GM23248 (cell line): ENCODE measurements around the gene NKIRAS1. TPM values are rescaled to one million over a fixed set of nuclear protein-coding genes. Genes with fewer than 3 reads are reported as not detected.

Experiments used
- DNase-seq: peaks from one replicate; pipeline ENCODE4 v3.0.0-alpha.2; 2015
- H2AFZ ChIP-seq: fragments of 200-600 bp; sonication (generic); 2 replicates; pipeline ENCODE4 v1.6.1; 2016; ENCODE audit warnings: antibody characterized with exemption
- H3F3A ChIP-seq: fragments of 200-600 bp; sonication (generic); 2 replicates; pipeline ENCODE4 v1.6.1; 2016; ENCODE audit warnings: mild to moderate bottlenecking, antibody characterized with exemption, mixed run types; ENCODE audit not compliant: insufficient read depth
- H3K27ac ChIP-seq: fragments of 200-600 bp; sonication (generic); 2 replicates; pipeline ENCODE4 v1.5.1; 2016; ENCODE audit warnings: mild to moderate bottlenecking
- H3K27me3 ChIP-seq: fragments of 200-600 bp; sonication (generic); replicated peaks from 2 replicates; pipeline ENCODE4 v1.6.1; 2016; ENCODE audit warnings: mild to moderate bottlenecking; ENCODE audit not compliant: insufficient read depth
- H3K36me3 ChIP-seq: fragments of 200-600 bp; sonication (generic); 2 replicates; pipeline ENCODE4 v1.6.1; 2016; ENCODE audit warnings: low read depth, mild to moderate bottlenecking
- H3K4me1 ChIP-seq: fragments of 200-600 bp; sonication (generic); 2 replicates; pipeline ENCODE4 v1.6.1; 2016; ENCODE audit warnings: mild to moderate bottlenecking; ENCODE audit not compliant: insufficient read depth
- H3K4me2 ChIP-seq: fragments of 200-600 bp; sonication (generic); one replicate; pipeline ENCODE4 v1.6.1; 2016; ENCODE audit warnings: mild to moderate bottlenecking; ENCODE audit not compliant: unreplicated experiment
- H3K4me3 ChIP-seq: fragments of 200-600 bp; sonication (generic); 2 replicates; pipeline ENCODE4 v1.5.1; 2016; ENCODE audit warnings: mild to moderate bottlenecking
- H3K79me2 ChIP-seq: fragments of 200-600 bp; sonication (generic); 2 replicates; pipeline ENCODE4 v1.6.1; 2016; ENCODE audit warnings: mild to moderate bottlenecking; ENCODE audit not compliant: insufficient read depth
- H3K9ac ChIP-seq: fragments of 200-600 bp; sonication (generic); 2 replicates; pipeline ENCODE4 v1.6.1; 2016; ENCODE audit warnings: mild to moderate bottlenecking
- H3K9me2 ChIP-seq: fragments of 200-600 bp; sonication (generic); 2 replicates; pipeline ENCODE4 v1.6.1; 2016; ENCODE audit warnings: mixed run types, mild to moderate bottlenecking, moderate library complexity; ENCODE audit not compliant: insufficient read depth
- H3K9me3 ChIP-seq: fragments of 200-600 bp; sonication (generic); one replicate; pipeline ENCODE4 v1.6.1; 2017; ENCODE audit warnings: low read depth
- H4K20me1 ChIP-seq: fragments of 200-600 bp; sonication (generic); 2 replicates; pipeline ENCODE4 v1.6.0; 2016; ENCODE audit not compliant: insufficient read depth
- EZH2 ChIP-seq: fragments of 200-600 bp; sonication (generic); IDR thresholded peaks from 2 replicates; pipeline ENCODE4 v1.6.1; 2018; ENCODE audit warnings: antibody characterized with exemption, mild to moderate bottlenecking; ENCODE audit not compliant: insufficient read depth, poor library complexity, severe bottlenecking
- EZH2phosphoT487 ChIP-seq: fragments of 200-600 bp; sonication (generic); IDR thresholded peaks from 2 replicates; pipeline ENCODE4 v1.6.1; 2018; ENCODE audit warnings: antibody characterized with exemption, moderate library complexity, mild to moderate bottlenecking, low read depth; ENCODE audit not compliant: insufficient read depth
- WGBS, 2 experiments: methylation state at CpG; one replicate each; pipeline ENCODE4 v1.1.6; 2015 to 2017; ENCODE audit warnings: low lambda C conversion rate in 2 of 2, low coverage in 1 of 2; ENCODE audit errors: missing lambda C conversion rate in 2 of 2; 5-methylcytosine and 5-hydroxymethylcytosine counted together
- in situ Hi-C: fragments of 300-500 bp; cut with MboI; formaldehyde crosslinking; loops from 2 replicates; pipeline ENCODE4 v1.15.0; 2020
- polyA plus RNA-seq: library from polyadenylated mRNA; unstranded; fragments of >200 nt; fragmentation: Nextera tagmentation; extraction: Ambion mirVana; gene quantifications from 2 replicates; pipeline ENCODE4 v1.2.1, GENCODE V29; 2016
- total RNA-seq: library from RNA; depleted of rRNA; stranded (reverse); fragments of >200 nt; shearing (Covaris generic); gene quantifications from 2 replicates; pipeline ENCODE4 v1.2.3, GENCODE V29; 2014

The NKIRAS1 gene
- total and polyA plus RNA-seq, 2 experiments from 2014 or later: 15.0 to 17.2 TPM

DNA sequence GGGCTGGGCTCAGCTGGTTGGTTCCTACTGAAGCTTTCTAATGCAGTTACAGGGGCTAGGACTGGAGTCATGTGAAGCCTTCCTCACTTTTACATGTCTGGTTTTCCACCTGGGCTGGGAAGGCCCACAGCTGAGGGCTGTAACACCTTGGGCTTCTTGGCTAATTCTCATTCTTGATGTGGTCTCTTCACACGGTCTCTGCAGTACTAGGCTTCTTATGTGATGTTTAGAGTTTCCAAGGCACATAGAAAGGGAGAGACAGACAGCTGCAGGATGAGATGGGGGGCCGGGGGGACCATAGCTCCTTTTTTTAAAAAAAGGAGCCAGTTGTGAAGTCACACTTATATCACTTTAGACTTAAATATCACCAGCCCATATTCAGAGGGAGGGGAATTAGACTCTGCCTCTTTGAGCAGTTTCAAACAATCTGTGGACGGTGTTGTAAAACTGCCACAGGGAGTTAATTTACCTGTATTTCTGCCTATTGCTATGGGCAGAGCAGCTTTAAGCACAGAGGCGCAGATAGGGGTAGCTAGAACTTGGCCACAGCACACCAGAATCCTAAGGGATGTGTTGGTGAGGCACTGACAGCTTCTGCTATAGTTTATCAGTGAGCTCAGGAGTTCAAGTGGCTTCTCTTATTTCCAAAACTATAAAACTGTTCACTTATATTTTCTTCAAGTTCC lies 46.7 kb downstream of the NKIRAS1 start:
- H3K27ac ChIP-seq: no peak overlapping the region
- in situ Hi-C loops: no loop called here
- H3K9ac ChIP-seq: no peak overlapping the region
- no peaks in the 10 kb centered on the region for H3K36me3 ChIP-seq
- WGBS, 2 experiments: 96 to 97% methylated on average over 4 of the region's 4 CpGs
- peaks cover 17% of the 10 kb centered on the region for H3F3A ChIP-seq
- peaks cover 65% of the 10 kb centered on the region for H3K79me2 ChIP-seq
- H3K4me2 ChIP-seq: no peak overlapping the region
- H3K4me3 ChIP-seq: no peak overlapping the region
- no peaks in the 10 kb centered on the region for H3K27me3 ChIP-seq
- H4K20me1 ChIP-seq: peaks cover 5% of the 10 kb centered on the region; the same call in 1 of the 2 replicates
- no peak overlapping the region for H2AFZ ChIP-seq
- H3K4me1 ChIP-seq: peaks cover 26% of the 10 kb centered on the region
- TF ChIP-seq EZH2phosphoT487 (no peak), EZH2 (no peak)
- no peak for DNase-seq
- no peaks in the 10 kb centered on the region for H3K9me2 ChIP-seq
- H3K9me3 ChIP-seq: no peaks in the 10 kb centered on the region

DNA sequence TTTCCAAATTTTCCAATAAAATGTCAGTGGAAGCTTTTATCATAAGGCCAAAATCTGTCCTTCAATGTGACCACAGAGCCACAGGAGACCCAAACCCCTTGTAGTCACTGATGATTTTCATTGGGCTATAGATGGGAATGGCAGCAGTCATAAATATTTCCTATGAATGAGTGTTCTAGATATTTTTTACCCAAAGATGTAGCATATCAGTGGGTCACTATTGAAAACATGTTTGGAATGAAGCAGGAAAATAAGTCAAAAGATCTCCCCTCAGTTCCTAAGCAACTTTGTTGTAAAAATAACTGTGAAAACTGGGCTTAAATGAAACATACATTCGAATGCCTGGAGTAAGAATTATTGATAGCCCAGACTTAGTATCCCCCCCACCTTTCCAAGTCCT lies 49.0 kb downstream of the NKIRAS1 start:
- peaks cover 80% of the 10 kb centered on the region for H3K79me2 ChIP-seq

GRCh38 chr3:23867400-23867799 lies 49.4 kb downstream of the NKIRAS1 start:
- peaks cover 21% of the 10 kb centered on the region; the same call in 1 of the 2 replicates for H3K4me1 ChIP-seq
- no peak overlapping the region for H3K9ac ChIP-seq
- H3K4me2 ChIP-seq: no peak overlapping the region
- TF ChIP-seq EZH2 (no peak), EZH2phosphoT487 (no peak)
- no peaks in the 10 kb centered on the region for H3K27me3 ChIP-seq
- H3K9me3 ChIP-seq: no peaks in the 10 kb centered on the region
- no peak for DNase-seq
- 71 to 80% methylated on average over 1 of the region's 1 CpG for WGBS, 2 experiments
- no peak overlapping the region for H2AFZ ChIP-seq
- no peak overlapping the region for H3K4me3 ChIP-seq
- peaks cover 80% of the 10 kb centered on the region for H3K79me2 ChIP-seq
- H3F3A ChIP-seq: no peaks in the 10 kb centered on the region
- no peak overlapping the region for H3K27ac ChIP-seq
- in situ Hi-C loops: no loop called here
- no peaks in the 10 kb centered on the region for H3K9me2 ChIP-seq
- no peaks in the 10 kb centered on the region for H3K36me3 ChIP-seq
- peaks cover 5% of the 10 kb centered on the region; the same call in 1 of the 2 replicates for H4K20me1 ChIP-seq

More for the DNA sequence above, 49.0 kb downstream of the NKIRAS1 start:
- peaks cover 20% of the 10 kb centered on the region; the same call in 1 of the 2 replicates for H3K4me1 ChIP-seq
- no peak for DNase-seq
- H3K27ac ChIP-seq: no peak overlapping the region
- no peak overlapping the region for H2AFZ ChIP-seq
- H3K27me3 ChIP-seq: no peaks in the 10 kb centered on the region
- peaks cover 5% of the 10 kb centered on the region; the same call in 1 of the 2 replicates for H4K20me1 ChIP-seq
- H3K36me3 ChIP-seq: no peaks in the 10 kb centered on the region
- H3K4me3 ChIP-seq: no peak overlapping the region
- H3K9ac ChIP-seq: no peak overlapping the region
- WGBS, 2 experiments: 92 to 95% methylated on average over 1 of the region's 1 CpG
- no peaks in the 10 kb centered on the region for H3K9me2 ChIP-seq
- TF ChIP-seq EZH2phosphoT487 (no peak), EZH2 (no peak)
- no peaks in the 10 kb centered on the region for H3K9me3 ChIP-seq
- no peaks in the 10 kb centered on the region for H3F3A ChIP-seq
- H3K4me2 ChIP-seq: no peak overlapping the region
- in situ Hi-C loops: no loop called here

GRCh38 chr3:23865595-23866396 lies 51.0 kb downstream of the NKIRAS1 start:
- Histone ChIP-seq H3K36me3 (0 out of 2 replicates have a peak, but pooled peaks cover 4% of the 10 kb centered on the region), H3K27me3 (no peaks in the 10 kb centered on the region), H3K9me2 (no peaks in the 10 kb centered on the region), H4K20me1 (peaks cover 5% of the 10 kb centered on the region; the same call in 1 of the 2 replicates), H3K4me3 (no peak overlapping the region), H3K4me2 (no peak overlapping the region), H3F3A (no peaks in the 10 kb centered on the region), H3K27ac (no peak overlapping the region), H3K4me1 (peaks cover 21% of the 10 kb centered on the region; the same call in 1 of the 2 replicates), H3K79me2 (peaks cover 93% of the 10 kb centered on the region), H2AFZ (no peak overlapping the region), H3K9ac (no peak overlapping the region), H3K9me3 (no peaks in the 10 kb centered on the region)
- in situ Hi-C loops: no loop called here
- TF ChIP-seq EZH2phosphoT487 (no peak), EZH2 (no peak)
- 79 to 80% methylated on average over 6 of the region's 6 CpGs for WGBS, 2 experiments
- no peak for DNase-seq
